Neural cell (in vitro differentiated cells): ENCODE measurements around the gene NEK5. TPM values are rescaled to one million over a fixed set of nuclear protein-coding genes. Genes with fewer than 3 reads are reported as not detected.
"Not testable (repeated sequence)": the region's sequence is repeated elsewhere in the genome, so short reads cannot be mapped to it uniquely, and the experiment has no call there.

Experiments
- H2AFZ ChIP-seq: fragments of 200-600, 300-800 bp; sonication (generic), shearing (Covaris generic); 2 replicates; pipeline ENCODE4 v1.6.0; 2014; ENCODE audit warnings: low read depth, mild to moderate bottlenecking, antibody characterized with exemption, low read length, moderate library complexity
- H3F3A ChIP-seq: fragments of 200-600 bp; shearing (Covaris generic); 2 replicates; pipeline ENCODE4 v1.6.1; 2016; ENCODE audit warnings: mild to moderate bottlenecking, moderate library complexity, mixed read lengths, antibody characterized with exemption, low read length; ENCODE audit not compliant: insufficient read depth, poor library complexity, severe bottlenecking
- H3K27ac ChIP-seq: fragments of 200-600, 300-800 bp; sonication (generic), shearing (Covaris generic); 2 replicates; pipeline ENCODE4 v1.5.1; 2014; ENCODE audit warnings: mild to moderate bottlenecking, low read length, moderate library complexity
- H3K27me3 ChIP-seq: fragments of 300-800, 200-600 bp; sonication (generic), shearing (Covaris generic); 2 replicates; pipeline ENCODE4 v1.6.0; 2014; ENCODE audit warnings: mild to moderate bottlenecking, low read depth, low read length, moderate library complexity; ENCODE audit not compliant: insufficient read depth
- H3K36me3 ChIP-seq: fragments of 300-800, 200-600 bp; sonication (generic), shearing (Covaris generic); 2 replicates; pipeline ENCODE4 v1.5.1; 2014; ENCODE audit warnings: mild to moderate bottlenecking, antibody characterized with exemption, low read length, moderate library complexity; ENCODE audit not compliant: insufficient read depth
- H3K4me2 ChIP-seq: fragments of 300-800, 200-600 bp; sonication (generic), shearing (Covaris generic); 2 replicates; pipeline ENCODE4 v1.6.0; 2014; ENCODE audit warnings: mild to moderate bottlenecking, low read length
- H3K4me3 ChIP-seq: fragments of 300-800, 200-600 bp; sonication (generic), shearing (Covaris generic); 2 replicates; pipeline ENCODE4 v1.5.1; 2014; ENCODE audit warnings: mild to moderate bottlenecking, low read length, moderate library complexity
- H3K79me2 ChIP-seq: fragments of 200-600 bp; shearing (Covaris generic); replicated peaks from 2 replicates; pipeline ENCODE4 v1.6.0; 2014; ENCODE audit warnings: mild to moderate bottlenecking, low read length, moderate library complexity; ENCODE audit not compliant: insufficient read depth
- H3K9ac ChIP-seq: fragments of 300-800, 200-600 bp; sonication (generic), shearing (Covaris generic); 2 replicates; pipeline ENCODE4 v1.6.1; 2016; ENCODE audit warnings: mild to moderate bottlenecking, low read length, mixed read lengths
- H3K9me2 ChIP-seq: fragments of 200-600 bp; shearing (Covaris generic); 2 replicates; pipeline ENCODE4 v1.6.1; 2016; ENCODE audit warnings: mild to moderate bottlenecking, low read length, mixed read lengths; ENCODE audit not compliant: insufficient read depth
- H3K9me3 ChIP-seq: fragments of 200-600, 300-800 bp; sonication (generic), shearing (Covaris generic); 2 replicates; pipeline ENCODE4 v1.6.1; 2016; ENCODE audit warnings: mild to moderate bottlenecking, mixed run types, low read length, moderate library complexity, mixed read lengths
- H4K20me1 ChIP-seq: fragments of 200-600 bp; shearing (Covaris generic); 2 replicates; pipeline ENCODE4 v1.6.1; 2016; ENCODE audit warnings: mild to moderate bottlenecking, mixed run types; ENCODE audit not compliant: insufficient read depth
- EP300 ChIP-seq: fragments of 450-650 bp; conservative IDR thresholded peaks from 2 replicates; pipeline ENCODE4 v1.6.1; 2014; ENCODE audit warnings: antibody characterized with exemption, mild to moderate bottlenecking, moderate library complexity; ENCODE audit not compliant: poor library complexity, severe bottlenecking
- EZH2 ChIP-seq: fragments of 200-600, 300-800 bp; shearing (Covaris generic), sonication (generic); IDR thresholded peaks from 2 replicates; pipeline ENCODE4 v1.6.1; 2014; ENCODE audit warnings: antibody characterized with exemption, low read length, borderline replicate concordance, mild to moderate bottlenecking; ENCODE audit not compliant: insufficient read depth, poor library complexity, severe bottlenecking
- MXI1 ChIP-seq: fragments of 450-650 bp; conservative IDR thresholded peaks from 2 replicates; pipeline ENCODE4 v1.6.1; 2014; ENCODE audit warnings: antibody characterized with exemption, mild to moderate bottlenecking; ENCODE audit not compliant: poor library complexity, severe bottlenecking
- POLR2AphosphoS5 ChIP-seq: IDR thresholded peaks from 2 replicates; pipeline ENCODE4 v1.6.1; 2012
- RAD21 ChIP-seq: fragments of 450-650 bp; conservative IDR thresholded peaks from 2 replicates; pipeline ENCODE4 v1.6.1; 2014; ENCODE audit warnings: antibody characterized with exemption, mild to moderate bottlenecking, moderate library complexity
- SMC3 ChIP-seq: fragments of 450-650 bp; conservative IDR thresholded peaks from 2 replicates; pipeline ENCODE4 v1.6.1; 2014; ENCODE audit warnings: antibody characterized with exemption, mild to moderate bottlenecking, moderate library complexity; ENCODE audit not compliant: poor library complexity
- TAF1 ChIP-seq: IDR thresholded peaks from 2 replicates; pipeline ENCODE4 v1.6.1; 2012; ENCODE audit warnings: low read depth
- polyA plus RNA-seq: library from polyadenylated mRNA; depleted of rRNA; stranded (reverse); fragments of >200 nt; gene quantifications from 2 replicates; pipeline ENCODE4 v1.2.3, GENCODE V29; 2014
- TF ChIP-seq, protein P1 (sequence below): fragments of 450-650 bp; IDR thresholded peaks from 2 replicates; pipeline ENCODE4 v1.5.1; 2014; ENCODE audit warnings: antibody characterized with exemption, mild to moderate bottlenecking, moderate library complexity; ENCODE audit not compliant: poor library complexity, severe bottlenecking
- TF ChIP-seq, protein P2 (sequence below): IDR thresholded peaks from 2 replicates; pipeline ENCODE4 v1.6.1; 2012; ENCODE audit warnings: borderline replicate concordance

The NEK5 gene
- polyA plus RNA-seq, 1 donor from 2014 or later = 0.43 TPM

DNA sequence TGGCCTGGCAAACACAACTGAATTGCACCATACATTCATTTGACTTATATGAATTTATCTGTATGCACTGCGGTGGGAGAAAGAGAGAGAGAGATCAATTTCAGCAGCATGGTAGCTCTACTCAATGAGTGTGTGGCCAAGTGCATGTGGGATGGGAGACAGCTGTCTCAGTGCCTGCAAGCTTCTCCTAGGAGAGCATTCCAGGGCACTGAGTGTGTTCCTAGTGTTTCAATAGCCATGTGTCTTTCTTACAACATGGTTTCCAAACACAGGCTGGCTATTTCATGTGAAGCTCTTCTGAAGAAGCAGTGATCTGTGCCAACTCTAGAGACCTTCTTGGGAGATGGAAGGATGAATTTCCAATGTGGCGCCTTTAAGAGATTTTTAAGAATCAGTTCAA lies 43.5 kb downstream of the NEK5 start:
- Histone ChIP-seq H3K9ac (no peak overlapping the region), H3K27ac (no peak overlapping the region), H4K20me1 (no peaks in the 10 kb centered on the region), H3K27me3 (no peaks in the 10 kb centered on the region), H3K9me2 (no peaks in the 10 kb centered on the region), H3K9me3 (no peaks in the 10 kb centered on the region), H3K36me3 (no peaks in the 10 kb centered on the region), H2AFZ (no peak overlapping the region), H3K79me2 (no peaks in the 10 kb centered on the region), H3K4me3 (no peak overlapping the region), H3K4me2 (no peak overlapping the region), H3F3A (no peaks in the 10 kb centered on the region)
- TF ChIP-seq MXI1 (no peak), POLR2AphosphoS5 (no peak), SMC3 (no peak), EP300 (no peak), EZH2 (no peak), RAD21 (no peak), TAF1 (no peak)
- TF ChIP-seq, protein P1, sequence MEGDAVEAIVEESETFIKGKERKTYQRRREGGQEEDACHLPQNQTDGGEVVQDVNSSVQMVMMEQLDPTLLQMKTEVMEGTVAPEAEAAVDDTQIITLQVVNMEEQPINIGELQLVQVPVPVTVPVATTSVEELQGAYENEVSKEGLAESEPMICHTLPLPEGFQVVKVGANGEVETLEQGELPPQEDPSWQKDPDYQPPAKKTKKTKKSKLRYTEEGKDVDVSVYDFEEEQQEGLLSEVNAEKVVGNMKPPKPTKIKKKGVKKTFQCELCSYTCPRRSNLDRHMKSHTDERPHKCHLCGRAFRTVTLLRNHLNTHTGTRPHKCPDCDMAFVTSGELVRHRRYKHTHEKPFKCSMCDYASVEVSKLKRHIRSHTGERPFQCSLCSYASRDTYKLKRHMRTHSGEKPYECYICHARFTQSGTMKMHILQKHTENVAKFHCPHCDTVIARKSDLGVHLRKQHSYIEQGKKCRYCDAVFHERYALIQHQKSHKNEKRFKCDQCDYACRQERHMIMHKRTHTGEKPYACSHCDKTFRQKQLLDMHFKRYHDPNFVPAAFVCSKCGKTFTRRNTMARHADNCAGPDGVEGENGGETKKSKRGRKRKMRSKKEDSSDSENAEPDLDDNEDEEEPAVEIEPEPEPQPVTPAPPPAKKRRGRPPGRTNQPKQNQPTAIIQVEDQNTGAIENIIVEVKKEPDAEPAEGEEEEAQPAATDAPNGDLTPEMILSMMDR = no peak
- TF ChIP-seq, protein P2, sequence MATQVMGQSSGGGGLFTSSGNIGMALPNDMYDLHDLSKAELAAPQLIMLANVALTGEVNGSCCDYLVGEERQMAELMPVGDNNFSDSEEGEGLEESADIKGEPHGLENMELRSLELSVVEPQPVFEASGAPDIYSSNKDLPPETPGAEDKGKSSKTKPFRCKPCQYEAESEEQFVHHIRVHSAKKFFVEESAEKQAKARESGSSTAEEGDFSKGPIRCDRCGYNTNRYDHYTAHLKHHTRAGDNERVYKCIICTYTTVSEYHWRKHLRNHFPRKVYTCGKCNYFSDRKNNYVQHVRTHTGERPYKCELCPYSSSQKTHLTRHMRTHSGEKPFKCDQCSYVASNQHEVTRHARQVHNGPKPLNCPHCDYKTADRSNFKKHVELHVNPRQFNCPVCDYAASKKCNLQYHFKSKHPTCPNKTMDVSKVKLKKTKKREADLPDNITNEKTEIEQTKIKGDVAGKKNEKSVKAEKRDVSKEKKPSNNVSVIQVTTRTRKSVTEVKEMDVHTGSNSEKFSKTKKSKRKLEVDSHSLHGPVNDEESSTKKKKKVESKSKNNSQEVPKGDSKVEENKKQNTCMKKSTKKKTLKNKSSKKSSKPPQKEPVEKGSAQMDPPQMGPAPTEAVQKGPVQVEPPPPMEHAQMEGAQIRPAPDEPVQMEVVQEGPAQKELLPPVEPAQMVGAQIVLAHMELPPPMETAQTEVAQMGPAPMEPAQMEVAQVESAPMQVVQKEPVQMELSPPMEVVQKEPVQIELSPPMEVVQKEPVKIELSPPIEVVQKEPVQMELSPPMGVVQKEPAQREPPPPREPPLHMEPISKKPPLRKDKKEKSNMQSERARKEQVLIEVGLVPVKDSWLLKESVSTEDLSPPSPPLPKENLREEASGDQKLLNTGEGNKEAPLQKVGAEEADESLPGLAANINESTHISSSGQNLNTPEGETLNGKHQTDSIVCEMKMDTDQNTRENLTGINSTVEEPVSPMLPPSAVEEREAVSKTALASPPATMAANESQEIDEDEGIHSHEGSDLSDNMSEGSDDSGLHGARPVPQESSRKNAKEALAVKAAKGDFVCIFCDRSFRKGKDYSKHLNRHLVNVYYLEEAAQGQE = no peak

DNA sequence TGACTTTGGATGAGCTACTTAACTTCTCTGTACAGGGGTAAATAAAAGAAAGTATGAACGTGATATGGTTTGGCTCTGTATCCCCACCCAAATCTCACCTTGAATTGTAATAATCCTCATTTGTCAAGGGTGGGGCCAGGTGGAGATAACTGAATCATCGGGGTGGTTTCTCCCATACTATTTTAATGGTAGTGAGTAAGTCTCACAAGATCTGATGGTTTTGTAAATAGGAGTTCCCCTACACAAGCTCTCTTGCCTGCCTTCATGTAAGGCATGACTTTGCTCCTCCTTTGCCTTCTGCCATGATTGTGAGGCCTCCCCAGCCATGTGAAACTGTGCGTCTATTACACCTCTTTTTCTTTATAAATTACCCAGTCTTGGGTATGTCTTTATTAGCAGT lies 43.9 kb downstream of the NEK5 start:
- H4K20me1 ChIP-seq, H3K27me3 ChIP-seq, H3F3A ChIP-seq, H3K27ac ChIP-seq, H2AFZ ChIP-seq, H3K4me2 ChIP-seq, H3K36me3 ChIP-seq, H3K9ac ChIP-seq, H3K9me2 ChIP-seq, H3K9me3 ChIP-seq, H3K79me2 ChIP-seq, H3K4me3 ChIP-seq: not testable (repeated sequence)

DNA sequence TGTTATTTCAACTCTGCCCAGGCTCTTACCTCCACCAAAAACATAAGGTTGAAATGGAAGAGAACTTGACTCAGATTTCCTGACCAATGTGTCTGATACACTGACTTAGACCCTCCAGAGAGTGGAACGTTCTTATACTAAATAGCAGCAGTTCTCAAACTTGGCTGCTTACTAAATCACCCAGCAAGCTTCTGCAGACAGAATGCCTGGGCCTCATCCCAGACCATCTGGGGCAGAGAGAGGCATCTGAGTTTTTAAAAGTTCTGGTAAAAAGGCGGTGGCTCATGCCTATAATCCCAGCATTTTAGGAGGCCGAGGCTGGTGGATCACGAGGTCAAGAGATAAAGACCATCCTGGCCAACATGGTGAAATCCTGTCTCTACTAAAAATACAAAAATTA lies 46.3 kb downstream of the NEK5 start:
- TF ChIP-seq RAD21 = no peak
- no peak for TF ChIP-seq EZH2
- no peak for TF ChIP-seq POLR2AphosphoS5
- TF ChIP-seq, protein P2 = no peak
- TF ChIP-seq EP300 = no peak
- TF ChIP-seq MXI1 = no peak
- no peak for TF ChIP-seq SMC3
- TF ChIP-seq, protein P1 = no peak
- no peak for TF ChIP-seq TAF1
- Histone ChIP-seq H3K9ac (no peak overlapping the region), H3K79me2 (no peaks in the 10 kb centered on the region), H3K36me3 (no peaks in the 10 kb centered on the region), H3K27ac (no peak overlapping the region), H3K4me2 (no peak overlapping the region), H3K9me2 (no peaks in the 10 kb centered on the region), H2AFZ (no peak overlapping the region), H3K27me3 (no peaks in the 10 kb centered on the region), H3F3A (no peaks in the 10 kb centered on the region), H3K9me3 (no peaks in the 10 kb centered on the region), H3K4me3 (no peak overlapping the region), H4K20me1 (no peaks in the 10 kb centered on the region)
